Gastrocnemius medialis (tissue), 4 donors: ENCODE measurements around the gene CCS. TPM values are rescaled to one million over a fixed set of nuclear protein-coding genes. Genes with fewer than 3 reads are reported as not detected.

Experiments
- ATAC-seq, 2 donors: fragments of 150-250 bp; one replicate each; pipeline ENCODE4 v1.9.1; 2016
- DNase-seq, 2 donors: peaks; one replicate each; pipeline ENCODE4 v3.0.0-alpha.2; 2019
- H3K27ac ChIP-seq, 4 donors: fragments of 200-600 bp; sonication (generic); 1 replicate in 1 of 4; 2 replicates in 3 of 4; pipeline ENCODE4 v1.5.1; 2016 to 2018; ENCODE audit warnings: mild to moderate bottlenecking in 2 of 4, moderate library complexity in 1 of 4
- H3K27me3 ChIP-seq, 3 donors: fragments of 200-600 bp; sonication (generic) in 2 of 3; 1 replicate in 1 of 3; 2 replicates in 2 of 3; pipeline versions ENCODE4 v1.5.1 to v1.6.0; 2016 to 2019; ENCODE audit warnings: mild to moderate bottlenecking in 1 of 3, moderate library complexity in 1 of 3
- H3K36me3 ChIP-seq, 2 donors: fragments of 200-600 bp; sonication (generic) in 1 of 2; one replicate each; pipeline ENCODE4 v1.5.1; 2017 to 2018
- H3K4me1 ChIP-seq, 2 donors: fragments of 200-600 bp; sonication (generic) in 1 of 2; one replicate each; pipeline ENCODE4 v1.5.1; 2016 to 2017; ENCODE audit warnings: mild to moderate bottlenecking in 2 of 2
- H3K4me3 ChIP-seq, 4 donors: fragments of 200-600 bp; sonication (generic) in 3 of 4; 1 replicate in 1 of 4; 2 replicates in 3 of 4; pipeline ENCODE4 v1.5.1; 2016 to 2019; ENCODE audit warnings: mild to moderate bottlenecking in 2 of 4
- H3K9me3 ChIP-seq, 3 donors: fragments of 200-600 bp; sonication (generic) in 2 of 3; 1 replicate in 1 of 3; 2 replicates in 2 of 3; pipeline ENCODE4 v1.5.1; 2016 to 2019
- POLR2A ChIP-seq, 2 donors: fragments of 450-650 bp; IDR thresholded peaks; one replicate each; pipeline ENCODE4 v1.6.1; 2017; ENCODE audit warnings: antibody characterized with exemption in 2 of 2, mild to moderate bottlenecking in 2 of 2, moderate library complexity in 2 of 2
- in situ Hi-C, 4 donors: fragments of 200-750 bp; cut with MboI; loops; one replicate each; pipeline versions ENCODE4 v1.15.0 to v1.8.0; 2017; ENCODE audit warnings: low sequenced_read_pairs in 4 of 4
- intact Hi-C: fragments of 100-400 bp; cut with DNase I; formaldehyde crosslinking; loops from one replicate; pipeline ENCODE4 v1.15.1; 2023; ENCODE audit warnings: low total_unique reads
- total RNA-seq, 4 donors: library from RNA; depleted of rRNA; stranded (reverse); fragments of >200 nt; gene quantifications; one replicate each; pipeline versions ENCODE4 v1.1.0 to v1.2.3, GENCODE V29; 2016
- TF ChIP-seq, protein P1 (sequence below), 5 experiments: fragments of 450-650 bp in 3 of 5; fragments of 200-600 bp in 2 of 5; sonication (generic) in 2 of 5; IDR thresholded peaks in 4 of 5; conservative IDR thresholded peaks in 1 of 5; 1 replicate in 4 of 5; 2 replicates in 1 of 5; pipeline ENCODE4 v1.5.1; 2016 to 2019; ENCODE audit warnings: antibody characterized with exemption in 5 of 5, mild to moderate bottlenecking in 3 of 5, moderate library complexity in 3 of 5

CCS gene
- total RNA-seq, 4 donors from 2014 or later = 9.0 to 12.3 (median 11.7) TPM

GRCh38 chr11:66649903-66650302, 56.9 kb downstream of the CCS start:
- H3K4me3 ChIP-seq = no peak overlapping the region
- H3K36me3 ChIP-seq = peaks cover 0 to 36% of the 10 kb centered on the region in 2 donors
- intact Hi-C loops (no loop called here), in situ Hi-C loops (no loop called here)
- no peaks in the 10 kb centered on the region for H3K9me3 ChIP-seq
- DNase-seq (no peak), ATAC-seq (no peak)
- no peak for TF ChIP-seq POLR2A (IDR thresholded peaks at IDR 0.05)
- TF ChIP-seq, protein P1, sequence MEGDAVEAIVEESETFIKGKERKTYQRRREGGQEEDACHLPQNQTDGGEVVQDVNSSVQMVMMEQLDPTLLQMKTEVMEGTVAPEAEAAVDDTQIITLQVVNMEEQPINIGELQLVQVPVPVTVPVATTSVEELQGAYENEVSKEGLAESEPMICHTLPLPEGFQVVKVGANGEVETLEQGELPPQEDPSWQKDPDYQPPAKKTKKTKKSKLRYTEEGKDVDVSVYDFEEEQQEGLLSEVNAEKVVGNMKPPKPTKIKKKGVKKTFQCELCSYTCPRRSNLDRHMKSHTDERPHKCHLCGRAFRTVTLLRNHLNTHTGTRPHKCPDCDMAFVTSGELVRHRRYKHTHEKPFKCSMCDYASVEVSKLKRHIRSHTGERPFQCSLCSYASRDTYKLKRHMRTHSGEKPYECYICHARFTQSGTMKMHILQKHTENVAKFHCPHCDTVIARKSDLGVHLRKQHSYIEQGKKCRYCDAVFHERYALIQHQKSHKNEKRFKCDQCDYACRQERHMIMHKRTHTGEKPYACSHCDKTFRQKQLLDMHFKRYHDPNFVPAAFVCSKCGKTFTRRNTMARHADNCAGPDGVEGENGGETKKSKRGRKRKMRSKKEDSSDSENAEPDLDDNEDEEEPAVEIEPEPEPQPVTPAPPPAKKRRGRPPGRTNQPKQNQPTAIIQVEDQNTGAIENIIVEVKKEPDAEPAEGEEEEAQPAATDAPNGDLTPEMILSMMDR (IDR thresholded peaks at IDR 0.05 in 4 of 5, conservative IDR thresholded peaks at IDR 0.05 in 1 of 5) = no peak
- no peaks in the 10 kb centered on the region for H3K27me3 ChIP-seq
- no peak overlapping the region for H3K27ac ChIP-seq
- peaks cover 16 to 21% of the 10 kb centered on the region in 2 donors for H3K4me1 ChIP-seq

DNA sequence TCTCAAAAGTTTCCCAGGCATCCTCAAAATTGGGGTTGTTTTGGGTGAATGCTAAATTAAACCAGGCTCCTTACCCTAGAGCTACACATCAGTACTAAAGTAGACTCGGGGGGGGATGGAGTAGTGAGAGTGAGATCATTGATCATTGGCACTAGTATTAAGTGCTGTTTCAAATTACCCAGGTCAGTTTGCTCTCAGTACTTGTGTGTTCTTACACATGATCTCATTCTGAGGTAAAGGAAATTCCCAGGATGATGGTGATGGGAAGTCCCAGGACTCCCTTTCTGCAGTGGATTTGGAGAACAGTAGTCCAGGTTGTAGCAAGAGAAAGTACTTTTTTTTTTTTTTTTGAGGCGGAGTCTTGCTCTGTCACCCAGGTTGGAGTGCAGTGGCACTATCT, 58.0 kb downstream of the CCS start:
- no peak overlapping the region for H3K4me3 ChIP-seq
- peaks cover 5 to 10% of the 10 kb centered on the region in 2 donors for H3K4me1 ChIP-seq
- intact Hi-C loops = no loop called here
- DNase-seq (no peak), ATAC-seq (no peak)
- H3K27me3 ChIP-seq = no peaks in the 10 kb centered on the region
- in situ Hi-C loops = no loop called here
- no peak for TF ChIP-seq POLR2A (IDR thresholded peaks at IDR 0.05)
- H3K36me3 ChIP-seq = peaks cover 0 to 25% of the 10 kb centered on the region in 2 donors
- no peak overlapping the region for H3K27ac ChIP-seq
- H3K9me3 ChIP-seq = no peaks in the 10 kb centered on the region

DNA sequence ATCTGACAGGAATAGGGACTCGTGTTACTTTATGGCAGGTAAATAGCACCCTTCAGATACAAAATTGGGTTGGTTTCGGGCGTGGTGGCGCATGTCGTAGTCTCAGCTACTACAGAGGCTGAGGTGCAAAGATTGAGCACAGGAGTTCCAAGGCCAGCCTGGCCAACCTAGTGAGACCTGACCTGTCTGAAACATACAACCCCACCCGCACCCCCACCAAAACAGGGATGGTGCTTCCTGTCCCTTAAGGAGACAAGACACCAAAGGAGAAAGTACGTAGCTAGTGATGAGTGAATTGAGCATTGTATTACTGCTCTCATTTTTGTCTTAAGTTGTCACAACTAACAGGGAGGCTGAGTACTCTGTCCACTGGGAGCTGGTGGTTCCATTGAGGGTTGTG, 59.7 kb downstream of the CCS start:
- ATAC-seq = no peak
- no peaks in the 10 kb centered on the region for H3K4me1 ChIP-seq
- in situ Hi-C loops = no loop called here
- no peak overlapping the region for H3K4me3 ChIP-seq
- TF ChIP-seq POLR2A (IDR thresholded peaks at IDR 0.05) = no peak
- TF ChIP-seq, protein P1 (IDR thresholded peaks at IDR 0.05 in 4 of 5, conservative IDR thresholded peaks at IDR 0.05 in 1 of 5) = no peak
- intact Hi-C loops = no loop called here
- H3K27ac ChIP-seq = no peak overlapping the region
- H3K36me3 ChIP-seq = peaks cover 0 to 8% of the 10 kb centered on the region in 2 donors
- DNase-seq = no peak
- no peaks in the 10 kb centered on the region for H3K9me3 ChIP-seq
- H3K27me3 ChIP-seq = no peaks in the 10 kb centered on the region

- no peak overlapping the region for H3K4me3 ChIP-seq
- DNase-seq (no peak), ATAC-seq (no peak)
- in situ Hi-C loops (no loop called here), intact Hi-C loops (no loop called here)
- no peaks in the 10 kb centered on the region for H3K9me3 ChIP-seq
- H3K4me1 ChIP-seq = no peaks in the 10 kb centered on the region
- peaks cover 0 to 4% of the 10 kb centered on the region in 2 donors for H3K36me3 ChIP-seq
- TF ChIP-seq, protein P1 (IDR thresholded peaks at IDR 0.05 in 4 of 5, conservative IDR thresholded peaks at IDR 0.05 in 1 of 5) = no peak
- no peak for TF ChIP-seq POLR2A (IDR thresholded peaks at IDR 0.05)
- H3K27ac ChIP-seq = no peak overlapping the region
- no peaks in the 10 kb centered on the region for H3K27me3 ChIP-seq
These were observed 60.1 kb downstream of the CCS start for GRCh38 chr11:66653123-66653522.

Other genes with a start within 250 kb of the CCS start
- 10 to 100 TPM; 40.1 to 73.5 (median 64.8) TPM for gene BRMS1, start 248.1 kb upstream of the CCS start, total RNA-seq
- gene B4GAT1, start 245.6 kb upstream of the CCS start, total RNA-seq = 10 to 100 TPM; 30.3 to 59.7 (median 40.4) TPM
- 100 to 1,000 TPM in 1 of 4 donors, 10 to 100 TPM in 3; 39.2 to 106 (median 70.6) TPM for gene SLC29A2, start 221.4 kb upstream of the CCS start, total RNA-seq
- not detected for gene NPAS4, start 172.2 kb upstream of the CCS start, total RNA-seq
- gene MRPL11, start 154.3 kb upstream of the CCS start, total RNA-seq = 10 to 100 TPM; 35.1 to 64.1 (median 52.5) TPM
- 10 to 100 TPM; 26.1 to 55.9 (median 37.3) TPM for gene PELI3, start 126.3 kb upstream of the CCS start, total RNA-seq
- gene DPP3, start 112.8 kb upstream of the CCS start, total RNA-seq = 10 to 100 TPM; 28.5 to 58.5 (median 37.4) TPM
- gene BBS1, start 82.5 kb upstream of the CCS start, total RNA-seq = 10 to 100 TPM; 19.8 to 34.5 (median 31.2) TPM
- gene ZDHHC24, start 47.1 kb upstream of the CCS start, total RNA-seq = 10 to 100 TPM in 2 of 4 donors, 1 to 10 TPM in 2; 7.2 to 13.0 (median 11.2) TPM
- gene ACTN3, start 46.3 kb upstream of the CCS start, total RNA-seq = 1 to 10 TPM in 3 of 4 donors, under 1 TPM in 1; 0.85 to 2.4 (median 1.2) TPM
- 10 to 100 TPM; 49.1 to 87.0 (median 60.6) TPM for gene CTSF, start 24.6 kb upstream of the CCS start, total RNA-seq
- gene CCDC87, start 122 bp upstream of the CCS start, total RNA-seq = under 1 TPM in 2 of 4 donors, not detected in 2; 0.13 to 0.41 TPM
- gene RBM14, start 23.4 kb downstream of the CCS start, total RNA-seq = 10 to 100 TPM; 17.0 to 43.2 (median 29.4) TPM
- 100 to 1,000 TPM in 1 of 4 donors, 10 to 100 TPM in 3; 62.4 to 117 (median 69.2) TPM for gene RBM4, start 45.5 kb downstream of the CCS start, total RNA-seq
- 10 to 100 TPM in 1 of 4 donors, 1 to 10 TPM in 3; 4.5 to 11.7 (median 6.5) TPM for gene RBM4B, start 84.7 kb downstream of the CCS start, total RNA-seq
- gene SPTBN2, start 136.0 kb downstream of the CCS start, total RNA-seq = 1 to 10 TPM in 2 of 4 donors, under 1 TPM in 2; 0.40 to 1.5 (median 1.0) TPM